Globus pallidus (tissue), 1 donor: Measurements from ENCODE around the gene SATB2.

Experiments used
- DNase-seq: peaks from one replicate; pipeline ENCODE4 v3.0.0-alpha.2; 2015; ENCODE audit warnings: low spot score

SATB2 gene

GRCh38 chr2:199405241-199405640 is 52.5 kb downstream of the SATB2 start:
- DNase-seq = no peak

- no peak for DNase-seq
These were observed 52.9 kb downstream of the SATB2 start for GRCh38 chr2:199404841-199405240.

GRCh38 chr2:199395311-199395710 is 62.4 kb downstream of the SATB2 start:
- DNase-seq = no peak

GRCh38 chr2:199392363-199392762 is 65.4 kb downstream of the SATB2 start:
- no peak for DNase-seq

- DNase-seq = no peak
These were observed 68.9 kb downstream of the SATB2 start for GRCh38 chr2:199388728-199389268.

- no peak for DNase-seq
These were observed 73.7 kb downstream of the SATB2 start for GRCh38 chr2:199384043-199384442.

GRCh38 chr2:199383021-199383420 is 74.7 kb downstream of the SATB2 start:
- DNase-seq = no peak

GRCh38 chr2:199382091-199382490 is 75.6 kb downstream of the SATB2 start:
- no peak for DNase-seq

GRCh38 chr2:199381531-199381930 is 76.2 kb downstream of the SATB2 start:
- DNase-seq = no peak

GRCh38 chr2:199378948-199379650 is 78.6 kb downstream of the SATB2 start:
- DNase-seq = no peak

- no peak for DNase-seq
These were observed 87.5 kb downstream of the SATB2 start for GRCh38 chr2:199370150-199370780.

- no peak for DNase-seq
These were observed 91.3 kb downstream of the SATB2 start for GRCh38 chr2:199366406-199366805.

- no peak for DNase-seq
These were observed 93.6 kb downstream of the SATB2 start for GRCh38 chr2:199364153-199364552.

- no peak for DNase-seq
These were observed 101.3 kb downstream of the SATB2 start for GRCh38 chr2:199356412-199356811.

- no peak for DNase-seq
These were observed 108.9 kb downstream of the SATB2 start for GRCh38 chr2:199348871-199349270.

GRCh38 chr2:199344012-199344411 is 113.7 kb downstream of the SATB2 start:
- DNase-seq = no peak

GRCh38 chr2:199342334-199342733 is 115.4 kb downstream of the SATB2 start:
- DNase-seq = no peak

- no peak for DNase-seq
These were observed 116.6 kb downstream of the SATB2 start for GRCh38 chr2:199341123-199341522.

GRCh38 chr2:199339891-199340605 is 117.7 kb downstream of the SATB2 start:
- no peak for DNase-seq

- no peak for DNase-seq
These were observed 121.2 kb downstream of the SATB2 start for GRCh38 chr2:199336546-199336945.

GRCh38 chr2:199335502-199335901 is 122.2 kb downstream of the SATB2 start:
- no peak for DNase-seq

GRCh38 chr2:199329466-199329865 is 128.3 kb downstream of the SATB2 start:
- DNase-seq = no peak

GRCh38 chr2:199329031-199329430 is 128.7 kb downstream of the SATB2 start:
- DNase-seq = no peak
